H9 (cell line): ENCODE data around the gene MDH1. TPM values are rescaled to one million over a fixed set of nuclear protein-coding genes. Genes with fewer than 3 reads are reported as not detected.

Source experiments
- DNase-seq: peaks from one replicate; pipeline ENCODE4 v3.0.0-alpha.2; 2017
- H2AFZ ChIP-seq: one replicate; pipeline ENCODE4 v1.6.1; 2013; ENCODE audit warnings: mild to moderate bottlenecking, low read length, control low read depth, moderate library complexity
- H2AK5ac ChIP-seq: 2 replicates; pipeline ENCODE4 v1.6.1; 2013; ENCODE audit warnings: low read length, control low read depth, mixed read lengths; ENCODE audit not compliant: insufficient read length
- H2BK120ac ChIP-seq: one replicate; pipeline ENCODE4 v1.6.1; 2013; ENCODE audit warnings: low read depth, mild to moderate bottlenecking, low read length, control low read depth, inconsistent platforms; ENCODE audit not compliant: poor library complexity, severe bottlenecking
- H2BK12ac ChIP-seq: 2 replicates; pipeline ENCODE4 v1.6.1; 2013; ENCODE audit warnings: low read length, control low read depth, mixed read lengths, low read depth; ENCODE audit not compliant: insufficient read length
- H2BK15ac ChIP-seq: 2 replicates; pipeline ENCODE4 v1.6.1; 2013; ENCODE audit warnings: low read depth, low read length, control low read depth
- H2BK20ac ChIP-seq: one replicate; pipeline ENCODE4 v1.6.1; 2013; ENCODE audit warnings: low read depth, mild to moderate bottlenecking, low read length, control low read depth, inconsistent platforms; ENCODE audit not compliant: poor library complexity, severe bottlenecking
- H2BK5ac ChIP-seq: 2 replicates; pipeline ENCODE4 v1.6.1; 2013; ENCODE audit warnings: low read length, control low read depth, mixed read lengths; ENCODE audit not compliant: insufficient read length
- H3K14ac ChIP-seq: 2 replicates; pipeline ENCODE4 v1.6.1; 2013; ENCODE audit warnings: low read length, control low read depth; ENCODE audit not compliant: insufficient read depth
- H3K18ac ChIP-seq: 2 replicates; pipeline ENCODE4 v1.6.1; 2013; ENCODE audit warnings: low read depth, mild to moderate bottlenecking, mixed read lengths, low read length, control low read depth; ENCODE audit not compliant: insufficient read length
- H3K23ac ChIP-seq: 2 replicates; pipeline ENCODE4 v1.6.1; 2013; ENCODE audit warnings: low read length, control low read depth, mixed read lengths, low read depth; ENCODE audit not compliant: insufficient read length
- H3K23me2 ChIP-seq: 2 replicates; pipeline ENCODE4 v1.6.1; 2013; ENCODE audit warnings: low read depth, mild to moderate bottlenecking, mixed read lengths, low read length, control low read depth; ENCODE audit not compliant: insufficient read length, poor library complexity, severe bottlenecking
- H3K27ac ChIP-seq: 2 replicates; pipeline ENCODE4 v1.5.1; 2013; ENCODE audit warnings: low read length, control low read depth, mixed read lengths, low read depth; ENCODE audit not compliant: insufficient read length
- H3K27me3 ChIP-seq: 2 replicates; pipeline ENCODE4 v1.6.1; 2013; ENCODE audit warnings: low read length, control low read depth, inconsistent platforms; ENCODE audit not compliant: insufficient read depth
- H3K4ac ChIP-seq: 2 replicates; pipeline ENCODE4 v1.6.1; 2013; ENCODE audit warnings: low read depth, mild to moderate bottlenecking, control low read depth, inconsistent platforms, low read length, moderate library complexity
- H3K4me1 ChIP-seq: 2 replicates; pipeline ENCODE4 v1.6.1; 2013; ENCODE audit warnings: low read length, control low read depth, inconsistent platforms; ENCODE audit not compliant: insufficient read depth
- H3K4me2 ChIP-seq: 2 replicates; pipeline ENCODE4 v1.6.1; 2013; ENCODE audit warnings: low read length, control low read depth, mixed read lengths; ENCODE audit not compliant: insufficient read length, insufficient read depth
- H3K56ac ChIP-seq: 2 replicates; pipeline ENCODE4 v1.6.1; 2013; ENCODE audit warnings: low read depth, mild to moderate bottlenecking, mixed read lengths, low read length, control low read depth; ENCODE audit not compliant: insufficient read length
- H3K79me1 ChIP-seq: 2 replicates; pipeline ENCODE4 v1.6.1; 2013; ENCODE audit warnings: low read depth, mild to moderate bottlenecking, moderate library complexity, low read length, control low read depth, inconsistent platforms; ENCODE audit not compliant: insufficient read depth, poor library complexity, severe bottlenecking
- H3K79me2 ChIP-seq: 2 replicates; pipeline ENCODE4 v1.6.1; 2013; ENCODE audit warnings: low read length, control low read depth, inconsistent platforms; ENCODE audit not compliant: insufficient read depth
- H3K9ac ChIP-seq: 2 replicates; pipeline ENCODE4 v1.6.1; 2013; ENCODE audit warnings: low read length, control low read depth, mixed read lengths; ENCODE audit not compliant: insufficient read length; ENCODE audit errors: extremely low read depth
- H3K9me3 ChIP-seq: one replicate; pipeline ENCODE4 v1.6.1; 2013; ENCODE audit warnings: low read depth, low read length, inconsistent platforms; ENCODE audit not compliant: control insufficient read depth
- H3T11ph ChIP-seq: one replicate; pipeline ENCODE4 v1.6.1; 2013; ENCODE audit warnings: mild to moderate bottlenecking, low read length, control low read depth, inconsistent platforms
- H4K20me1 ChIP-seq: one replicate; pipeline ENCODE4 v1.6.1; 2013; ENCODE audit not compliant: control insufficient read depth, insufficient read length, insufficient read depth
- H4K5ac ChIP-seq: 2 replicates; pipeline ENCODE4 v1.6.1; 2013; ENCODE audit warnings: low read depth, mild to moderate bottlenecking, mixed read lengths, low read length, control low read depth; ENCODE audit not compliant: insufficient read length
- H4K8ac ChIP-seq: replicated peaks from 2 replicates; pipeline ENCODE4 v1.6.1; 2013; ENCODE audit warnings: low read length, control low read depth, mixed read lengths, low read depth; ENCODE audit not compliant: insufficient read length
- H4K91ac ChIP-seq: 2 replicates; pipeline ENCODE4 v1.6.1; 2013; ENCODE audit warnings: low read depth, mild to moderate bottlenecking, moderate library complexity, mixed read lengths, low read length, control low read depth; ENCODE audit not compliant: insufficient read length
- H3K27ac Mint-ChIP-seq, 3 experiments: 2 replicates in 2 of 3; 3 replicates in 1 of 3; pipeline ENCODE4 v1.8.0; 2020 to 2021; ENCODE audit warnings: mixed read lengths in 3 of 3, mild to moderate bottlenecking in 1 of 3, moderate library complexity in 1 of 3
- H3K27me3 Mint-ChIP-seq: 2 replicates; pipeline ENCODE4 v1.8.0; 2021; ENCODE audit warnings: low read depth, mild to moderate bottlenecking, moderate library complexity, mixed read lengths
- H3K36me3 Mint-ChIP-seq, 3 experiments: 2 replicates in 2 of 3; 3 replicates in 1 of 3; pipeline ENCODE4 v1.8.0; 2020 to 2021; ENCODE audit warnings: low read depth in 3 of 3, mixed read lengths in 3 of 3; ENCODE audit not compliant: insufficient read depth in 1 of 3
- H3K4me1 Mint-ChIP-seq, 2 experiments: 2 replicates each; pipeline ENCODE4 v1.8.0; 2020; ENCODE audit warnings: mixed read lengths in 2 of 2
- H3K4me3 Mint-ChIP-seq, 2 experiments: 2 replicates in 1 of 2; 3 replicates in 1 of 2; pipeline ENCODE4 v1.8.0; 2020 to 2021; ENCODE audit warnings: mild to moderate bottlenecking in 2 of 2, mixed read lengths in 2 of 2, moderate library complexity in 1 of 2
- H3K9me3 Mint-ChIP-seq, 2 experiments: 2 replicates in 1 of 2; 3 replicates in 1 of 2; pipeline ENCODE4 v1.8.0; 2020; ENCODE audit warnings: mild to moderate bottlenecking in 2 of 2, mixed read lengths in 2 of 2, moderate library complexity in 1 of 2
- WGBS: extraction: QIAGEN DNeasy Blood & Tissue Kit; methylation state at CpG from one replicate; pipeline ENCODE4 v1.1.7; 2013; ENCODE audit warnings: missing lambda C conversion rate, low lambda C conversion rate, mixed read lengths; ENCODE audit not compliant: insufficient read length; ENCODE audit errors: extremely low coverage; 5-methylcytosine and 5-hydroxymethylcytosine counted together
- total RNA-seq: library from RNA; stranded (reverse); gene quantifications from 2 replicates; pipeline ENCODE4 v1.2.1, GENCODE V29; 2021
- TF ChIP-seq, protein P1 (sequence below): fragments of 200-600 bp; sonication (generic); conservative IDR thresholded peaks from 3 replicates; pipeline ENCODE4 v1.8.0; 2021; ENCODE audit warnings: antibody characterized with exemption, mild to moderate bottlenecking

The MDH1 gene
- total RNA-seq, 1 experiment from 2014 or later = 324 TPM

DNA sequence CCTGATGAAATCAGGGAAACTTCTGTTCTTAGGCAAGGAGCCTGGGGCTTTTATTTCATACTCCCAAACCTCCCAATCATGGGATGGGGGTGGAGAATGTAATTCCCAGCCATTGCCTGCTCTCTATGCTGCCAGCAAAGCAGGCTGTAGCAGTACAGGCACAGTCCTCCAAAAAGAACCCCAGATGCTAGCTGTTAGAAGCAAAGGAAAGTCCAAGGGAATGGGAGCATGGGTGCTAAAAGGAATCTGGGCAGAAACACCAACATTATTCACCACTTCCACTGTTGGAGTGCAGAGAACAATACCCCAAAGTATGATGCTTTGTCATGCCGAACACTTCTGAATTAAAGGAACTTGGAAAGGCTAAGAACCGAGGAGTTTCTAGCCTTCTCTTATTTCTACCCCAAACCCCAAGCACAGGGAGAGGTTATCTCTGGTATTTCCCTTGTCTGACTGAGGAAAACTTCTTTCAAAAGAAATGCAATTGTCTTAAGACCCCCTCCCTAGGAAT lies 24.7 kb downstream of the MDH1 start:
- H2BK15ac ChIP-seq = no peak overlapping the region
- H3K9me3 ChIP-seq = no peaks in the 10 kb centered on the region
- H3K4ac ChIP-seq = no peak overlapping the region; the same call in 1 of the 2 replicates
- WGBS = no CpG with 5 or more reads among the region's 2 CpGs
- H3K23me2 ChIP-seq = peaks cover 6% of the 10 kb centered on the region
- H4K20me1 ChIP-seq = no peaks in the 10 kb centered on the region
- Mint-ChIP-seq H3K9me3 (peaks cover 2 to 3% of the 10 kb centered on the region in 2 experiments; a peak in 3 of 5 replicates), H3K4me3 (peak overlapping the region; percentile 59 to 73), H3K4me1 (peaks cover 71 to 88% of the 10 kb centered on the region in 2 experiments), H3K36me3 (peaks cover 10 to 44% (median 10%) of the 10 kb centered on the region in 3 experiments; a peak in 6 of 7 replicates), H3K27ac (peak overlapping the region; percentile 98 to 99 (median 99)), H3K27me3 (no peaks in the 10 kb centered on the region)
- H3K27me3 ChIP-seq = no peaks in the 10 kb centered on the region
- peak overlapping the region; percentile 2 for H4K91ac ChIP-seq
- no peak overlapping the region for H3K23ac ChIP-seq
- peak overlapping the region; percentile 46 for H3T11ph ChIP-seq
- H2BK12ac ChIP-seq = peak overlapping the region; percentile 26
- peak overlapping the region; percentile 10 for H2AK5ac ChIP-seq
- no peak overlapping the region for H4K8ac ChIP-seq
- no peak for DNase-seq
- no peak overlapping the region for H2BK20ac ChIP-seq
- TF ChIP-seq, protein P1, sequence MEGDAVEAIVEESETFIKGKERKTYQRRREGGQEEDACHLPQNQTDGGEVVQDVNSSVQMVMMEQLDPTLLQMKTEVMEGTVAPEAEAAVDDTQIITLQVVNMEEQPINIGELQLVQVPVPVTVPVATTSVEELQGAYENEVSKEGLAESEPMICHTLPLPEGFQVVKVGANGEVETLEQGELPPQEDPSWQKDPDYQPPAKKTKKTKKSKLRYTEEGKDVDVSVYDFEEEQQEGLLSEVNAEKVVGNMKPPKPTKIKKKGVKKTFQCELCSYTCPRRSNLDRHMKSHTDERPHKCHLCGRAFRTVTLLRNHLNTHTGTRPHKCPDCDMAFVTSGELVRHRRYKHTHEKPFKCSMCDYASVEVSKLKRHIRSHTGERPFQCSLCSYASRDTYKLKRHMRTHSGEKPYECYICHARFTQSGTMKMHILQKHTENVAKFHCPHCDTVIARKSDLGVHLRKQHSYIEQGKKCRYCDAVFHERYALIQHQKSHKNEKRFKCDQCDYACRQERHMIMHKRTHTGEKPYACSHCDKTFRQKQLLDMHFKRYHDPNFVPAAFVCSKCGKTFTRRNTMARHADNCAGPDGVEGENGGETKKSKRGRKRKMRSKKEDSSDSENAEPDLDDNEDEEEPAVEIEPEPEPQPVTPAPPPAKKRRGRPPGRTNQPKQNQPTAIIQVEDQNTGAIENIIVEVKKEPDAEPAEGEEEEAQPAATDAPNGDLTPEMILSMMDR = no peak
- H3K4me1 ChIP-seq = peaks cover 15% of the 10 kb centered on the region; the same call in 1 of the 2 replicates
- no peaks in the 10 kb centered on the region for H3K79me2 ChIP-seq
- H3K27ac ChIP-seq = peak overlapping the region; percentile 100
- no peak overlapping the region for H2AFZ ChIP-seq
- H3K9ac ChIP-seq = peak overlapping the region; percentile 5
- peak overlapping the region; percentile 14 for H4K5ac ChIP-seq
- no peak overlapping the region for H3K56ac ChIP-seq
- H3K79me1 ChIP-seq = no peaks in the 10 kb centered on the region
- H2BK120ac ChIP-seq = no peak overlapping the region
- peak overlapping the region; percentile 73 for H3K18ac ChIP-seq
- H3K14ac ChIP-seq = no peak overlapping the region; the same call in 1 of the 2 replicates
- H2BK5ac ChIP-seq = peak overlapping the region; percentile 31
- H3K4me2 ChIP-seq = peak overlapping the region; percentile 52
